SJSA1 (cell line): Measurements from ENCODE around the gene USP20. TPM values are rescaled to one million over a fixed set of nuclear protein-coding genes. Genes with fewer than 3 reads are reported as not detected.

Source experiments
- DNase-seq, 2 experiments: peaks; one replicate each; pipeline ENCODE4 v3.0.0-alpha.2; 2015 to 2020; ENCODE audit warnings: low spot score in 2 of 2, low read depth in 1 of 2
- H3K27ac ChIP-seq: fragments of 250-450 bp; sonication (Bioruptor Pico); 2 replicates; pipeline ENCODE4 v1.5.1; 2020; ENCODE audit warnings: mild to moderate bottlenecking, moderate library complexity
- H3K27me3 ChIP-seq: fragments of 250-450 bp; sonication (Bioruptor Pico); replicated peaks from 2 replicates; pipeline ENCODE4 v1.5.1; 2020; ENCODE audit warnings: mild to moderate bottlenecking, moderate library complexity
- H3K36me3 ChIP-seq: fragments of 250-450 bp; sonication (Bioruptor Pico); 2 replicates; pipeline ENCODE4 v1.5.1; 2020; ENCODE audit warnings: mild to moderate bottlenecking
- H3K4me1 ChIP-seq: fragments of 250-450 bp; sonication (Bioruptor Pico); replicated peaks from 2 replicates; pipeline ENCODE4 v1.6.1; 2021; ENCODE audit warnings: mild to moderate bottlenecking
- H3K4me3 ChIP-seq: fragments of 250-450 bp; sonication (Bioruptor Pico); 2 replicates; pipeline ENCODE4 v1.5.1; 2020; ENCODE audit warnings: mild to moderate bottlenecking
- H3K9me3 ChIP-seq: fragments of 250-450 bp; sonication (Bioruptor Pico); replicated peaks from 2 replicates; pipeline ENCODE4 v1.5.1; 2020; ENCODE audit warnings: mild to moderate bottlenecking
- total RNA-seq: library from RNA; depleted of rRNA; stranded (reverse); fragments of >200 nt; shearing (Covaris generic); gene quantifications from 2 replicates; pipeline ENCODE4 v1.2.3, GENCODE V29; 2014

The USP20 gene
- total RNA-seq, 1 experiment from 2014 or later: 2.1 TPM

- Histone ChIP-seq H3K9me3 (no peaks in the 10 kb centered on the region), H3K36me3 (0 out of 2 replicates have a peak, but pooled peaks cover 3% of the 10 kb centered on the region), H3K27me3 (no peaks in the 10 kb centered on the region), H3K27ac (no peak overlapping the region), H3K4me3 (no peak overlapping the region), H3K4me1 (no peaks in the 10 kb centered on the region)
- no peak for DNase-seq
Measured at GRCh38 chr9:129868023-129868871, 33.0 kb downstream of the USP20 start.

- no peak overlapping the region for H3K27ac ChIP-seq
- H3K27me3 ChIP-seq: no peaks in the 10 kb centered on the region
- H3K4me1 ChIP-seq: no peaks in the 10 kb centered on the region
- H3K4me3 ChIP-seq: no peak overlapping the region
- H3K36me3 ChIP-seq: 0 out of 2 replicates have a peak, but pooled peaks cover 3% of the 10 kb centered on the region
- DNase-seq: no peak
- H3K9me3 ChIP-seq: no peaks in the 10 kb centered on the region
Measured at GRCh38 chr9:129868872-129869486, 33.7 kb downstream of the USP20 start.

GRCh38 chr9:129869585-129870501 lies 34.6 kb downstream of the USP20 start:
- DNase-seq: no peak
- Histone ChIP-seq H3K4me1 (no peaks in the 10 kb centered on the region), H3K27ac (no peak overlapping the region), H3K27me3 (no peaks in the 10 kb centered on the region), H3K36me3 (peaks cover 3% of the 10 kb centered on the region; the same call in 1 of the 2 replicates), H3K4me3 (no peak overlapping the region), H3K9me3 (no peaks in the 10 kb centered on the region)

- H3K36me3 ChIP-seq: peaks cover 5% of the 10 kb centered on the region; the same call in 1 of the 2 replicates
- no peak overlapping the region for H3K4me3 ChIP-seq
- no peaks in the 10 kb centered on the region for H3K4me1 ChIP-seq
- no peak for DNase-seq
- H3K9me3 ChIP-seq: no peaks in the 10 kb centered on the region
- no peak overlapping the region for H3K27ac ChIP-seq
- no peaks in the 10 kb centered on the region for H3K27me3 ChIP-seq
Measured at GRCh38 chr9:129871046-129871445, 35.8 kb downstream of the USP20 start.

DNA sequence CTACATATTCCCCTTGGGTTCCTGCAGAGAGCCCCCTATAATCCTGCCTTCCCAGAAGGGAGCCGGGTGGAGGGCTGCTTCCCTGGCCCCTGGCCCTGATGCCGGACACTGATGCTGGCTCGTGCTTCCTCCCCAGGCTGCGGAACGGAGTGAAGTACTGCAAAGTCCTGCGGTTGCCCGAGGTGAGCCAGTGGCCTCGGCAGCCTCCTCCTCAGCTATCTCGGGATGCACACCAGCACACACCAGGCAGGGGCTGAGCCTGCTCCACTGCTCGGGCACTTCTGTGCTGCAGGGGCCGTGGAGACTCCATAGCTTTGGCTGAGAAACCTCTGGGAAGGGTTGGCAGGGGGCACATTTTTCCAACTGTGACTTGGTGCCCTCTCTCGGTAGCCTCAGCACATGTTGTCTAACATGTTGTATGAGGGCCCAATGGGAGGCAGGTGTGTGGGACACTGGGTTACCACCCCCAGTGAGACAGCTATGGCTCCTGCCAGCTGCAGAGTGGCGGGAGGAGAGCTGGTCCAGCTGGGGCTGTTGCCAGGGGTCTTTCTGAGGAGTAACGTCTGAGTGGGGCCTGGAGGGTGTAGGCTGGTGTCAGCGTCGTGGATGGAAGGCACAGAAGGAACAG lies 38.4 kb downstream of the USP20 start:
- H3K27me3 ChIP-seq: no peaks in the 10 kb centered on the region
- H3K4me1 ChIP-seq: no peaks in the 10 kb centered on the region
- H3K4me3 ChIP-seq: no peak overlapping the region
- DNase-seq: no peak
- H3K27ac ChIP-seq: no peak overlapping the region
- no peaks in the 10 kb centered on the region for H3K9me3 ChIP-seq
- H3K36me3 ChIP-seq: peaks cover 5% of the 10 kb centered on the region; the same call in 1 of the 2 replicates

GRCh38 chr9:129874261-129875101 lies 39.2 kb downstream of the USP20 start:
- Histone ChIP-seq H3K27ac (no peak overlapping the region), H3K27me3 (no peaks in the 10 kb centered on the region), H3K4me1 (no peaks in the 10 kb centered on the region), H3K36me3 (peaks cover 5% of the 10 kb centered on the region; the same call in 1 of the 2 replicates), H3K4me3 (no peak overlapping the region), H3K9me3 (no peaks in the 10 kb centered on the region)
- no peak for DNase-seq

GRCh38 chr9:129875181-129875611 lies 39.9 kb downstream of the USP20 start:
- Histone ChIP-seq H3K9me3 (no peaks in the 10 kb centered on the region), H3K27ac (no peak overlapping the region), H3K27me3 (no peaks in the 10 kb centered on the region), H3K36me3 (peaks cover 5% of the 10 kb centered on the region; the same call in 1 of the 2 replicates), H3K4me3 (no peak overlapping the region), H3K4me1 (no peaks in the 10 kb centered on the region)
- DNase-seq: no peak

- Histone ChIP-seq H3K4me1 (no peaks in the 10 kb centered on the region), H3K27ac (no peak overlapping the region), H3K4me3 (no peak overlapping the region), H3K9me3 (no peaks in the 10 kb centered on the region), H3K27me3 (no peaks in the 10 kb centered on the region), H3K36me3 (peaks cover 5% of the 10 kb centered on the region; the same call in 1 of the 2 replicates)
- DNase-seq: no peak
Measured at GRCh38 chr9:129875687-129876395, 40.6 kb downstream of the USP20 start.

DNA sequence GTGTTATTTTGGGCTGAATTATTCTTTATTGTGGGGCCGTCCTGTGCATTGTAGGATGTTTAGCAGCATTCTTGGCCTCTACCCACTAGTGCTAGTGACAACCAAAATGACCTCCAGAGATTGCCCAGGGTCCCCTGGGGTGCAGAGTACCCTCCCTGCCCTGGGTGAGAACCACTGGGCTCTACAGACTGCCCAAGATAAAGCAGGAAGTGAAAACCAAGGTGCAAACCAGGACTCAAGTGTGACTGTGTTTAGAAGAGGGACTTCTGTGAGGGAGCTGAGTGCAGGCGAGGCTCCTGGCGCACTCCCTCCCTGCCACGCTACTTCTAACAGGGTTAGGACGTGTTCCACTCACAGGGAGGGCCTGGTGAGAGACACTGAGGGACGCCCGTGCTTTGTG lies 41.6 kb downstream of the USP20 start:
- Histone ChIP-seq H3K27ac (no peak overlapping the region), H3K36me3 (peaks cover 5% of the 10 kb centered on the region; the same call in 1 of the 2 replicates), H3K9me3 (no peaks in the 10 kb centered on the region)

DNA sequence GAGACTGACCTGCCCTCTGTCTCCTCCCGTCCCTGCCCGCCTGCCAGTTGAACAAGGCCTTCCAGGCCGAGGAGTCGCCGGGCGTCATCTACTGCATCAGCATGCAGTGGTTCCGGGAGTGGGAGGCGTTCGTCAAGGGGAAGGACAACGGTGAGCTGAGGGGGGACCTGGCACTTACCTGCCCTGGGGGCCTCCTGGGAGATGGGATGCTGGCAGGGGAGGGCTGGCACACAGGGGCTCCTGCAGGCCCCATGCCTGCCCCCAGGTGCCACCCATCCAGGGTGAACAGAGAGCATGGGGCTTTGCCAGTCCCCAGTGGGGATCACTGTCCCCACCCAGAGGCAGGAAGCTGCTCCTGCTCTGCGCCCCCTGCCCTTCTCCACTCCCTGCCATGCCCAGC lies 43.0 kb downstream of the USP20 start:
- H3K27me3 ChIP-seq: no peaks in the 10 kb centered on the region
- peaks cover 5% of the 10 kb centered on the region; the same call in 1 of the 2 replicates for H3K36me3 ChIP-seq
- H3K9me3 ChIP-seq: no peaks in the 10 kb centered on the region
- H3K4me1 ChIP-seq: no peaks in the 10 kb centered on the region
- H3K4me3 ChIP-seq: no peak overlapping the region
- no peak for DNase-seq
- H3K27ac ChIP-seq: no peak overlapping the region

More for the DNA sequence above, 41.6 kb downstream of the USP20 start:
- DNase-seq: no peak
- H3K27me3 ChIP-seq: no peaks in the 10 kb centered on the region
- H3K4me1 ChIP-seq: no peaks in the 10 kb centered on the region
- H3K4me3 ChIP-seq: no peak overlapping the region

DNA sequence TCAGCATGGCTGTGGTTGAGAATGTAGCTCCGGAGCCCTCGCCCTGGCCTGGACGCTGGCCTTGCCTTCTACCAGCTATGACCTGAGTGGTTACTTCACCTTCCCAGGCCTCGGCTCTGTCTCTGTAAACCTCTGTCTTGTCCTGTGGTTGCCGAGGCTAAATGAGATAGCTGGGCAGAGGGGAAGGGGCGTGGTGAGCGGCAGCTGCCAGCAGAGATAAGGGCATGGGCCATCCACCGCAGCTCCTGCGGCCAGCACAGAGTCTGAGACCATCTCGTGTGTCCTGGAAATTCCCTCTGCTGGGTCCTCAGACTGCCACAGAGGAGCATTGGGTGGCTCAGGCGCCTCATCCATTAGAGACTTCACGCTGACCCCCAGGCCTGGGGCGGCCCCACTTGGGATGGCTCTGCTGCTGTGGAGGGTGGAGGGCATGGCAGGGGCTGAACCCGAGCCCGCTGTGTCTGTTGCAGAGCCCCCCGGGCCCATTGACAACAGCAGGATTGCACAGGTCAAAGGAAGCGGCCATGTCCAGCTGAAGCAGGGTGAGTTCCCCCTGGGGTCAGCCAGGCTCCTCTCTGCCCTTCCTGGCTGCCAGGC lies 43.9 kb downstream of the USP20 start:
- no peaks in the 10 kb centered on the region for H3K27me3 ChIP-seq
- H3K36me3 ChIP-seq: peaks cover 5% of the 10 kb centered on the region; the same call in 1 of the 2 replicates
- no peaks in the 10 kb centered on the region for H3K9me3 ChIP-seq
- no peak overlapping the region for H3K27ac ChIP-seq
- no peak overlapping the region for H3K4me3 ChIP-seq
- H3K4me1 ChIP-seq: peaks cover 4% of the 10 kb centered on the region
- DNase-seq: no peak
